ENCODE results near the gene TOMM34.

DNA sequence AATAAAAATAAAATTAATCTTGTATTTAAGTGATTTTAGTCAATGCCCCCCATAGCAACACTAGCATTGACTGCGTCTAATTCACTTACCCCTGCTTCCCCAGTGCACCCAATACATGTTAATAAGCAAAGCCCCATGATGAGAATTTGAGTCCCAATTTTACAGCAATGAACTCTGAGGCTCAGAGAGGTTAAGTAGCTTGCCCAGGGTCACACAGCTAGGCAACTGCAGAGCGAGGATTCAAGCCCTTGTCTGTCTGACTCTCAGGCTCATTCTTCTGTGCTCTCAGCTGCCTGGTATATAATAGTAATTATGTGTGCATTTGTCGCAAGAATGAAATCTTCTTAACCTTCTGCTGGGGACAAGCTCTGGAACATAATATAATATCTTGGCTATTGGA is 41.9 kb downstream of the TOMM34 start:
- TF ChIP-seq, protein P1, sequence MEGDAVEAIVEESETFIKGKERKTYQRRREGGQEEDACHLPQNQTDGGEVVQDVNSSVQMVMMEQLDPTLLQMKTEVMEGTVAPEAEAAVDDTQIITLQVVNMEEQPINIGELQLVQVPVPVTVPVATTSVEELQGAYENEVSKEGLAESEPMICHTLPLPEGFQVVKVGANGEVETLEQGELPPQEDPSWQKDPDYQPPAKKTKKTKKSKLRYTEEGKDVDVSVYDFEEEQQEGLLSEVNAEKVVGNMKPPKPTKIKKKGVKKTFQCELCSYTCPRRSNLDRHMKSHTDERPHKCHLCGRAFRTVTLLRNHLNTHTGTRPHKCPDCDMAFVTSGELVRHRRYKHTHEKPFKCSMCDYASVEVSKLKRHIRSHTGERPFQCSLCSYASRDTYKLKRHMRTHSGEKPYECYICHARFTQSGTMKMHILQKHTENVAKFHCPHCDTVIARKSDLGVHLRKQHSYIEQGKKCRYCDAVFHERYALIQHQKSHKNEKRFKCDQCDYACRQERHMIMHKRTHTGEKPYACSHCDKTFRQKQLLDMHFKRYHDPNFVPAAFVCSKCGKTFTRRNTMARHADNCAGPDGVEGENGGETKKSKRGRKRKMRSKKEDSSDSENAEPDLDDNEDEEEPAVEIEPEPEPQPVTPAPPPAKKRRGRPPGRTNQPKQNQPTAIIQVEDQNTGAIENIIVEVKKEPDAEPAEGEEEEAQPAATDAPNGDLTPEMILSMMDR (conservative IDR thresholded peaks at IDR 0.05; ENCODE audit: low read depth in 2 of 2): no peak
- no peak for TF ChIP-seq EZH2 (IDR thresholded peaks at IDR 0.05; ENCODE audit: low read depth, unreplicated experiment)
- TF ChIP-seq EZH2phosphoT487 (IDR thresholded peaks at IDR 0.05; ENCODE audit: unreplicated experiment): no peak
- TF ChIP-seq, protein P2, sequence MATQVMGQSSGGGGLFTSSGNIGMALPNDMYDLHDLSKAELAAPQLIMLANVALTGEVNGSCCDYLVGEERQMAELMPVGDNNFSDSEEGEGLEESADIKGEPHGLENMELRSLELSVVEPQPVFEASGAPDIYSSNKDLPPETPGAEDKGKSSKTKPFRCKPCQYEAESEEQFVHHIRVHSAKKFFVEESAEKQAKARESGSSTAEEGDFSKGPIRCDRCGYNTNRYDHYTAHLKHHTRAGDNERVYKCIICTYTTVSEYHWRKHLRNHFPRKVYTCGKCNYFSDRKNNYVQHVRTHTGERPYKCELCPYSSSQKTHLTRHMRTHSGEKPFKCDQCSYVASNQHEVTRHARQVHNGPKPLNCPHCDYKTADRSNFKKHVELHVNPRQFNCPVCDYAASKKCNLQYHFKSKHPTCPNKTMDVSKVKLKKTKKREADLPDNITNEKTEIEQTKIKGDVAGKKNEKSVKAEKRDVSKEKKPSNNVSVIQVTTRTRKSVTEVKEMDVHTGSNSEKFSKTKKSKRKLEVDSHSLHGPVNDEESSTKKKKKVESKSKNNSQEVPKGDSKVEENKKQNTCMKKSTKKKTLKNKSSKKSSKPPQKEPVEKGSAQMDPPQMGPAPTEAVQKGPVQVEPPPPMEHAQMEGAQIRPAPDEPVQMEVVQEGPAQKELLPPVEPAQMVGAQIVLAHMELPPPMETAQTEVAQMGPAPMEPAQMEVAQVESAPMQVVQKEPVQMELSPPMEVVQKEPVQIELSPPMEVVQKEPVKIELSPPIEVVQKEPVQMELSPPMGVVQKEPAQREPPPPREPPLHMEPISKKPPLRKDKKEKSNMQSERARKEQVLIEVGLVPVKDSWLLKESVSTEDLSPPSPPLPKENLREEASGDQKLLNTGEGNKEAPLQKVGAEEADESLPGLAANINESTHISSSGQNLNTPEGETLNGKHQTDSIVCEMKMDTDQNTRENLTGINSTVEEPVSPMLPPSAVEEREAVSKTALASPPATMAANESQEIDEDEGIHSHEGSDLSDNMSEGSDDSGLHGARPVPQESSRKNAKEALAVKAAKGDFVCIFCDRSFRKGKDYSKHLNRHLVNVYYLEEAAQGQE (IDR thresholded peaks at IDR 0.05; ENCODE audit: unreplicated experiment): no peak
- TF ChIP-seq POLR2AphosphoS5 (IDR thresholded peaks at IDR 0.05; ENCODE audit: low read depth): no peak

Measured in GM23338 (cell line).